SW480 (cell line): ENCODE results near the gene FASTK.

ENCODE experiments used
- DNase-seq: peaks from one replicate; pipeline ENCODE4 v3.0.0-alpha.2; 2016; ENCODE audit warnings: low spot score

Gene FASTK

DNA sequence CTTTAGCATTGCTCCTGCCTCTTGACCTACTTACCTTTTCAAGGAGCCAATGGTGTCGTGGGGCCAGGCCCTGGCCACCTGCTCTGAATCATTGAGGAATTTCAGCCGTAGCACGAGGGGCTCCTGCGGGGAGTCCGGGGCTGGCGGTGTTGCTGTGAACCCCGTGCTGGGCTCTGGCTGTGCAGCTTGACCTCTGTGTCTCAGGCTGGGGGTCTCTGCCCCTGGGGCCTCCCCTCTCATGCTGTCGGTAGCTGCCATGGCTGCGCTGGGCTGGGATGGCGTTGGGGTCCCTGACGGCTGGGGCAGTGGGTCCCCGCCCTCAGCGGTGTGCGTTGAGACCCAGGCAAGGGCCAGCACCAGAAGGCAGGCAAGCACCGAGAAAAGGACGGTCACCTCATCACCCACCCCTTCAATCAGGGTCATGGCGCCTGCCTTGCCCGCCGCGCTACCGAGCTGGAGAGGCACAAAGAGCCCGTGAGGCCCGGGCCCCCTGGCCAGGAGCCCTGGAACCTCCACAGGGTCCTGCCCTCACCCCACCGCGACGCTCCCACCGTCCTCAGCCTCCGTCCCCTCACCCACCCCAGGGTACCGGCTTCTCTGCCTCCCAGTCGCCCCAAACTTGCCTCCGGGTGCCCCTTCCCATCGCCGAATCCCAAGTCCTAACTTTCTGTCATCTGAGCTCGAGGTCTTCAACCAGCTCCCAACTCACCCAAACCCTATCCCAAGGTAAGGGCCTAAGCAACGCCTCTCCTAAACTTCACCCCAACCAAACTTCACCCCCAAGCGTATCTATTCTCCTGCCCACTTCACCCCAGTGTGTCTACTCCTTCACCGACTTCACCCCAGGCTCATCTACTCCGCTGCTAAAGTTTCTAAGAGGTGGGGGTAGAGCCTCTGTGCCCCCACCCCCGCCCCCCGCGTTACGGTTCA, 1.8 kb upstream of the FASTK start:
- DNase-seq = no peak

- no peak for DNase-seq
Measured at GRCh38 chr7:151081170-151082101, 827 bp upstream of the FASTK start.

GRCh38 chr7:151080067-151080521, 515 bp downstream of the FASTK start:
- DNase-seq = peak; percentile 49

- no peak for DNase-seq
Measured at GRCh38 chr7:151079199-151079910, 1.3 kb downstream of the FASTK start.

- no peak for DNase-seq
Measured at GRCh38 chr7:151078233-151079040, 2.2 kb downstream of the FASTK start.

GRCh38 chr7:151077705-151078232, 2.8 kb downstream of the FASTK start:
- DNase-seq = no peak

GRCh38 chr7:151076863-151077704, 3.5 kb downstream of the FASTK start:
- no peak for DNase-seq

DNA sequence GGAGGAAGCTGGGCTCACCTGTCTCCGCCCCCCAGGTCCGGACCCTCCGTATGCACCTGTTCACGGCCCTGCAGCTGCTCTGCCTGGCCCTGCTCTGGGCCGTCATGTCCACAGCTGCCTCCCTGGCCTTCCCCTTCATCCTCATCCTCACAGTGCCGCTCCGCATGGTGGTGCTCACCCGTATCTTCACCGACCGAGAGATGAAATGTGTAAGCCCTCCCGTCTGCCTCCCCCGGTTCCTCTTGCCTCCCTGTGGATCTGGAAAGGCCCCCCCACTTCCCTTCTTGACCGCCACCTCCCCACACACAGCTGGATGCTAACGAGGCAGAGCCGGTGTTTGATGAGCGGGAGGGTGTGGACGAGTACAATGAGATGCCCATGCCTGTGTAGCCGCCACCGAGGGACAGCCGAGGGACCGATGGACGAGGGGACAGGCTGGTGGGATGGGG, 4.6 kb downstream of the FASTK start:
- no peak for DNase-seq

DNA sequence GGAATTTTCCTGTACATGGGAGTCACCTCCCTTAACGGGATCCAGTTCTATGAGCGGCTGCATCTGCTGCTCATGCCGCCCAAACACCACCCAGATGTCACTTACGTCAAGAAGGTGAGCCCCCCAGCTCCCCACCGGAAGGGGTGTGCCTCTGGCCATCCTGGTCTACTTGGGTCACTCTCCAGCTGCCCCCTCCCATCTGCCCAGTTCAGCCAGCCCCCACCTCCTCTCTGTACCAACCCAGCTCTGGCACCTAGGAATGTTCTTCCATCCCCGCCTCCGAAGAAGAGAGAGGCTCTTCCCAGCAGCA, 5.0 kb downstream of the FASTK start:
- no peak for DNase-seq

DNA sequence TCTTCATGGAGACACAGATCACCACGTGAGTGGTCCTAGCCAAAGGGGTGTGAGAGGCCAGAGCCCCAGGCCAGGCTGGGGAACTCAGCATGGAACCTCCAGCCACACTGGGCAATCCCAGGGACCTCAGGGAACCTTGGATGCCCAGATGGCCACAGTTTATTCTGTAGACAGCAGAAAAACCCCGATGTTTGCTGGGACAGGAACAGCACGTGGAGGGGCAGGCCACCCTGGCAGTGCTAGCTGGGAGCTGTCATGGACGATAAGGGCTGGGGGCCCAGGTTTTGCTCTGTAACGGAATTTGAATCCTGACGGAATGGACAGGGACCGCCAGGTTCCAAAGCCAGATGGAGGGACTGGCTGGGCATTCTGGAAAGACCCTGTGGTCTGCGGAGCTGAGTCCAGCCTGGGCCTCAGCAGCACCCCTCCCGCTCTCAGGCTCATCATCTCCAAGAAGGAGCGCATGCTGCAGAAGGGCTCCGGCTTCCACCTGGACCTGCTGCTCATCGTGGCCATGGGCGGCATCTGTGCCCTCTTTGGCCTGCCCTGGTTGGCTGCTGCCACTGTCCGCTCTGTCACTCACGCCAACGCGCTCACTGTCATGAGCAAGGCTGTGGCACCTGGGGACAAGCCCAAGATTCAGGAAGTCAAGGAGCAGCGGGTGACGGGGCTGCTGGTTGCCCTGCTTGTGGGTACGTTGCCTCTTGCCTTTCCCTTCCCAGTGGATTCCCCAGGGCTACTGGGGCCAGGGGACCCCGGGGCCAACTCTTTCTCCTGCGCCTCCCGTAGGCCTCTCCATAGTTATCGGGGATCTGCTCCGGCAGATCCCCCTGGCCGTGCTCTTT, 5.6 kb downstream of the FASTK start:
- DNase-seq = no peak

DNA sequence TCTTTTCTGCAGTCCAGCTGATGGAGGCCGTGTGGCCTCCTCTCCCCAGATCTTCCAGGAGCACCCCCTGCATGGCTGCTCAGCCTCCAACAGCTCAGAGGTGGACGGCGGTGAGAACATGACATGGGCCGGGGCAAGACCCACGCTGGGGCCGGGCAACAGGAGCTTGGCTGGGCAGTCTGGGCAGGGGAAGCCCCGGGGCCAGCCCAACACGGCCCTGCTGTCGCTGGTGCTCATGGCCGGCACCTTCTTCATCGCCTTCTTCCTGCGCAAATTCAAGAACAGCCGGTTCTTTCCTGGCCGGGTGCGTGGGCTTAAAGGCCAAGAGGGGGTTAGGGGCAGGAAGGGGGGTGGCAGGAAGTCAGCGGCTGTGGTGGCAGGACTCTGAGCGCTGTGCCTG, 6.6 kb downstream of the FASTK start:
- DNase-seq = no peak

DNA sequence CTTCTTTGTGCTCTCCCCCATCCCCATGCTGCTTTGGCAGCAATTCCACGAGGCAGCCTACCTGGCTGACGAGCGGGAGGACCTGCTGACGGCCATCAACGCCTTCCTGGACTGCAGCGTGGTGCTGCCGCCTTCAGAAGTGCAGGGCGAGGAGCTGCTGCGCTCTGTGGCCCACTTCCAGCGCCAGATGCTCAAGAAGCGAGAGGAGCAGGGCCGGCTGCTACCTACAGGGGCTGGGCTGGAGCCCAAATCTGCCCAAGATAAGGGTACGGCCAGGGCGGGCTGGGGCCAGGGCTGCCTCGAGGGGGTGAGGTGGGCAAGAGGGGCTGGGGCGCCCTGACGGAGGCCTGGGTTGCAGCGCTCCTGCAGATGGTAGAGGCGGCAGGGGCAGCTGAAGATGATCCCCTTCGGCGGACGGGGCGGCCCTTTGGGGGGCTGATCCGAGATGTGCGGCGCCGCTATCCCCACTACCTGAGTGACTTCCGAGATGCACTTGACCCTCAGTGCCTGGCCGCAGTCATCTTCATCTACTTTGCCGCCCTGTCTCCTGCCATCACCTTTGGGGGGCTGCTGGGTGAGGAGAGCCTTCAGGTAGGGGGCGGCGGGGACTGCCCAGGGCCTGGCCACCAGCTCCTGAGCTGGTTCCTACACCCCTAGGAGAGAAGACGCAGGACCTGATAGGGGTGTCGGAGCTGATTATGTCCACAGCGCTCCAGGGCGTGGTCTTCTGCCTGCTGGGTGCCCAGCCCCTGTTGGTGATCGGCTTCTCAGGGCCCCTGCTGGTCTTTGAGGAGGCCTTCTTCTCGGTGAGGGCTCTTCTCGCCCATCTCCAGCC, 9.4 kb downstream of the FASTK start:
- DNase-seq = no peak

DNA sequence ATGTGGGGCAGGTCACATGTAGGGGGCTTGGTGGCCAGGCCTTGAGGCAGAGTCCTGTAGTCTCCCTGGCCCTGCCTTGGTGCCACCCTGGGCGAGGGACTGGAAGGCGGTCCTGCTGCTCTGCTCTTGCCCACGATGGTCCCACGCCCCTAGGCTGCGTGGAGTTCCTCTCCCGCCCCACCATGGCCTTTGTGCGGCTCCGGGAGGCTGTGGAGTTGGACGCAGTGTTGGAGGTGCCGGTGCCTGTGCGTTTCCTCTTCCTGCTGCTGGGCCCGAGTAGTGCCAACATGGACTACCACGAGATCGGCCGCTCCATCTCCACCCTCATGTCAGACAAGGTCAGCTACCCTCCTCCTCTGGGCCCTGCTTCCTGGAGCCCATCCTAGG, 10.0 kb downstream of the FASTK start:
- no peak for DNase-seq

GRCh38 chr7:151069841-151070573, 10.6 kb downstream of the FASTK start:
- no peak for DNase-seq

DNA sequence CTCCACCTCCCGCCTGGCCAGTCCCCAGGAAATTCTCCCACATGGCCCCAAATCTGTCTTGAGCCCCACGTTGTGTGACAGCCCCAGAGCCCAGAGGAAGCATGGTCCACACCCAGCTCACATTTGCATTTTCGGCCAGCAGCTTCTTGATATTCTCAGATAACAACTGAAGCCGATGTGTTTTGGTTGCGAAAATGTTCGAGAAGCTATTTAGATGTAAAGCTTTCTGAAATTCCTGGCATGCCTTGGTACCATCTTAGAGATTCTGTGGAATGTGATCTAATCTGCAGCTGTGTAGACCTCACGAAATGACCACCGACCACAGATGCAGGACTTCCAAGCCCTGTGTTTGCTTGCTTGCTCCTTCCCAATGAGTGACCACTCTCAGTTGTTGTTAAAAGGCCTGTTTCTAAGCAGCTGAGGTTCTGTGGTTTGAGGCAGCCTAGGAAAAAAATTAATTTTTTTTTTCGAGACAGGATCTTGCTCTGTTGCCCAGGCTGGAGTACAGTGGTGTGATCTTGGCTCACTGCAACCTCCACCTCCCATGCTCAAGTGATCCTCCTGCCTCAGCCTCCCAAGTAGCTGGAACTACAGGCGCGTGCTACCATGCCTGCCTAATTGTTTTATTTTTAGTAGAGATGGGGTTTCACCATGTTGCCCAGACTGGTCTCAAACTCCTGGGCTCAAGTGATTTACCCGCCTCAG, 12.4 kb downstream of the FASTK start:
- no peak for DNase-seq

DNA sequence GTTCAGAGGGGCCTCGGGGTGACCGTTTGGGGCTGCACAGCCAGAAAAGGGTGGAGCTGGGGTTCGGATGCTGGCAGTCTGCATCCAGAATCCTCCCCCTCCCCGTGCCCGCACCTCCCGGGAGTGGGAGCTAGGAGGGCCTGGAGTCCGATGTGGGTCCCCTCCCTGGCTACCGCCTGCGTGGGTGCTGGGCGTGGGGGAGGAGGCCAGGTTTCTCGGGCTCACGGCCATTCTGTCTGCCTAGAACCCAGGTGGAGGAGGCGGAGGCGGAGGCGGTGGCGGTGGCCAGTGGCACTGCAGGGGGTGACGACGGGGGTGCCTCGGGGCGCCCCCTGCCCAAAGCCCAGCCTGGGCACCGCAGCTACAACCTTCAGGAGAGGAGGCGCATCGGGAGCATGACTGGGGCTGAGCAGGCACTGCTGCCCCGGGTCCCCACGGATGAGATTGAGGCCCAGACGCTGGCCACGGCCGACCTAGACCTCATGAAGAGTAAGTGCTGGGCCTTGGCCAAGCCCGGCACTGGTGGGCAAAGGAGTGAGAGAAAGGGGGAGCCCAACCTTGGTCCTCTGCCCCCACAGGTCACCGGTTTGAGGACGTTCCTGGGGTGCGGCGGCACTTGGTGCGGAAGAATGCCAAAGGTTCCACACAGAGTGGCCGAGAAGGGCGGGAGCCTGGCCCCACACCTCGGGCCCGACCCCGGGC, 14.2 kb downstream of the FASTK start:
- DNase-seq = no peak
